ENCODE measurements around the gene VSTM2L.

VSTM2L gene

GRCh38 chr20:37980383-37980782, 77.5 kb downstream of the VSTM2L start:
- TF ChIP-seq CTCF (IDR thresholded peaks at IDR 0.05; ENCODE audit: low read length) (no peak), EZH2 (IDR thresholded peaks at IDR 0.05; ENCODE audit: borderline replicate concordance, low read length) (no peak)
- Histone ChIP-seq H3K4me3 (ENCODE audit: low read depth, low read length, poor library complexity, severe bottlenecking) (no peak overlapping the region), H3K79me2 (ENCODE audit: insufficient read depth, low read length) (no peaks in the 10 kb centered on the region), H3K4me2 (ENCODE audit: low read length) (no peak overlapping the region), H3K9me2 (ENCODE audit: low read depth, low read length) (no peaks in the 10 kb centered on the region), H3K9ac (ENCODE audit: low read length) (no peak overlapping the region), H3K4me1 (ENCODE audit: insufficient read depth, low read length, severe bottlenecking) (peaks cover 13% of the 10 kb centered on the region), H2AFZ (ENCODE audit: low read length) (no peak overlapping the region), H3K9me3 (ENCODE audit: low read length) (no peaks in the 10 kb centered on the region), H3K36me3 (ENCODE audit: insufficient read depth, low read length) (peaks cover 17% of the 10 kb centered on the region; the same call in 1 of the 2 replicates), H3K27me3 (ENCODE audit: insufficient read depth, low read length) (no peaks in the 10 kb centered on the region), H4K20me1 (ENCODE audit: insufficient read depth, low read length) (no peaks in the 10 kb centered on the region), H3K27ac (ENCODE audit: low read depth, low read length, poor library complexity, severe bottlenecking) (no peak overlapping the region), H3F3A (ENCODE audit: insufficient read depth, low read length) (no peaks in the 10 kb centered on the region)

GRCh38 chr20:37980876-37981275, 77.9 kb downstream of the VSTM2L start:
- Histone ChIP-seq H3K4me3 (ENCODE audit: low read depth, low read length, poor library complexity, severe bottlenecking) (no peak overlapping the region), H3K4me1 (ENCODE audit: insufficient read depth, low read length, severe bottlenecking) (peaks cover 13% of the 10 kb centered on the region), H3K4me2 (ENCODE audit: low read length) (no peak overlapping the region), H3K9me2 (ENCODE audit: low read depth, low read length) (no peaks in the 10 kb centered on the region), H2AFZ (ENCODE audit: low read length) (no peak overlapping the region), H3F3A (ENCODE audit: insufficient read depth, low read length) (no peaks in the 10 kb centered on the region), H3K27ac (ENCODE audit: low read depth, low read length, poor library complexity, severe bottlenecking) (no peak overlapping the region), H4K20me1 (ENCODE audit: insufficient read depth, low read length) (no peaks in the 10 kb centered on the region), H3K36me3 (ENCODE audit: insufficient read depth, low read length) (peaks cover 18% of the 10 kb centered on the region; the same call in 1 of the 2 replicates), H3K27me3 (ENCODE audit: insufficient read depth, low read length) (no peaks in the 10 kb centered on the region), H3K9ac (ENCODE audit: low read length) (no peak overlapping the region), H3K9me3 (ENCODE audit: low read length) (no peaks in the 10 kb centered on the region), H3K79me2 (ENCODE audit: insufficient read depth, low read length) (no peaks in the 10 kb centered on the region)
- TF ChIP-seq EZH2 (IDR thresholded peaks at IDR 0.05; ENCODE audit: borderline replicate concordance, low read length), result no peak
- no peak for TF ChIP-seq CTCF (IDR thresholded peaks at IDR 0.05; ENCODE audit: low read length)

GRCh38 chr20:37981568-37981967, 78.6 kb downstream of the VSTM2L start:
- Histone ChIP-seq H3K36me3 (ENCODE audit: insufficient read depth, low read length) (peaks cover 24% of the 10 kb centered on the region), H3K4me1 (ENCODE audit: insufficient read depth, low read length, severe bottlenecking) (peaks cover 11% of the 10 kb centered on the region), H3K9me2 (ENCODE audit: low read depth, low read length) (no peaks in the 10 kb centered on the region), H3K27ac (ENCODE audit: low read depth, low read length, poor library complexity, severe bottlenecking) (no peak overlapping the region), H3K9me3 (ENCODE audit: low read length) (no peaks in the 10 kb centered on the region), H4K20me1 (ENCODE audit: insufficient read depth, low read length) (no peaks in the 10 kb centered on the region), H3K27me3 (ENCODE audit: insufficient read depth, low read length) (no peaks in the 10 kb centered on the region), H3F3A (ENCODE audit: insufficient read depth, low read length) (no peaks in the 10 kb centered on the region), H2AFZ (ENCODE audit: low read length) (no peak overlapping the region), H3K79me2 (ENCODE audit: insufficient read depth, low read length) (no peaks in the 10 kb centered on the region), H3K9ac (ENCODE audit: low read length) (no peak overlapping the region), H3K4me3 (ENCODE audit: low read depth, low read length, poor library complexity, severe bottlenecking) (no peak overlapping the region), H3K4me2 (ENCODE audit: low read length) (no peak overlapping the region)
- no peak for TF ChIP-seq EZH2 (IDR thresholded peaks at IDR 0.05; ENCODE audit: borderline replicate concordance, low read length)
- no peak for TF ChIP-seq CTCF (IDR thresholded peaks at IDR 0.05; ENCODE audit: low read length)

Data from OCI-LY1 (cell line).